PC-3 (cell line): Measurements from ENCODE around the gene RAB7A.

ENCODE experiments used
- CTCF ChIP-seq: fragments of 300-600 bp; sonication (generic); conservative IDR thresholded peaks from 2 replicates; pipeline ENCODE4 v1.5.1; 2017; ENCODE audit warnings: antibody characterized with exemption, low read depth, mild to moderate bottlenecking, low read length
- EZH2phosphoT487 ChIP-seq: fragments of 300-600 bp; sonication (generic); IDR thresholded peaks from 2 replicates; pipeline ENCODE4 v1.6.1; 2018; ENCODE audit warnings: mild to moderate bottlenecking, antibody characterized with exemption, low read length, borderline replicate concordance

GRCh38 chr3:128727996-128728395, 2.0 kb downstream of the RAB7A start:
- TF ChIP-seq CTCF (no peak), EZH2phosphoT487 (no peak)
